Left cardiac atrium (tissue), 4 donors: ENCODE results near the gene ADCY4. TPM values are rescaled to one million over a fixed set of nuclear protein-coding genes. Genes with fewer than 3 reads are reported as not detected.

Experiments used
- ATAC-seq, 2 donors: fragments of 200-7000 bp; cut with Tn5 transposase; one replicate each; pipeline ENCODE4 v1.9.1; 2020; ENCODE audit warnings: mild to moderate bottlenecking in 2 of 2, moderate library complexity in 2 of 2
- DNase-seq: peaks from one replicate; pipeline ENCODE4 v3.0.0-alpha.2; 2020
- intact Hi-C, 2 donors: fragments of 100-400 bp; cut with DNase I; formaldehyde crosslinking; loops; one replicate each; pipeline versions ENCODE4 v1.14.1 to v1.15.1; 2022 to 2023
- total RNA-seq, 2 donors: library from RNA; stranded (reverse); fragmentation: NEBNext Ultra II Directional; extraction: Animal tissue kit (Norgen Biotek cat#: 25700); gene quantifications; one replicate each; pipeline ENCODE4 v1.2.1, GENCODE V29; 2021
- donor health status: DM: no; HTN: yes; CAD: no.
- donor health status: DM: no; HTN: yes; CAD: no; lungs with severe emphysema.
- donor health status: DM: yes; HTN: yes; CAD: no.
- donor health status: Dilated cardiomyopathy.

ADCY4 gene
- total RNA-seq, 2 donors from 2014 or later: 19.2 to 43.9 TPM

- no peak for ATAC-seq
- intact Hi-C loops: no loop called here
- no peak for DNase-seq
These were observed 49.5 kb downstream of the ADCY4 start for GRCh38 chr14:24285351-24285750.

- ATAC-seq (no peak), DNase-seq (no peak)
- intact Hi-C loops: loop anchor here in 1 of 2 donors (5.0 kb wide), 1 partner anchor 37 kb away; no protein-coding TSS in a partner anchor
These were observed 50.3 kb downstream of the ADCY4 start for GRCh38 chr14:24284501-24285035.

GRCh38 chr14:24283796-24284460, 50.9 kb downstream of the ADCY4 start:
- DNase-seq (no peak), ATAC-seq (no peak)
- intact Hi-C loops: loop anchor here in 1 of 2 donors (5.0 kb wide), 1 partner anchor 37 kb away; no protein-coding TSS in a partner anchor

GRCh38 chr14:24282736-24283135, 52.1 kb downstream of the ADCY4 start:
- ATAC-seq: no peak
- intact Hi-C loops: loop anchor here in 1 of 2 donors (5.0 kb wide), 1 partner anchor 35 kb away; no protein-coding TSS in a partner anchor
- DNase-seq: no peak

GRCh38 chr14:24281636-24282035, 53.2 kb downstream of the ADCY4 start:
- DNase-seq (no peak), ATAC-seq (no peak)
- intact Hi-C loops: loop anchor here in 1 of 2 donors (5.0 kb wide), 1 partner anchor 34 kb away; no protein-coding TSS in a partner anchor

- intact Hi-C loops: loop anchor here in 1 of 2 donors (5.0 kb wide), 1 partner anchor 34 kb away; no protein-coding TSS in a partner anchor
- ATAC-seq (peak; percentile 6 to 57), DNase-seq (no peak)
These were observed 53.9 kb downstream of the ADCY4 start for GRCh38 chr14:24280797-24281460.

GRCh38 chr14:24279301-24280186, 55.3 kb downstream of the ADCY4 start:
- ATAC-seq (peak; percentile 50 to 78), DNase-seq (no peak)
- intact Hi-C loops: loop anchor here in 1 of 2 donors (5.0 kb wide), 1 partner anchor 32 kb away; no protein-coding TSS in a partner anchor

GRCh38 chr14:24278424-24278823, 56.4 kb downstream of the ADCY4 start:
- intact Hi-C loops: no loop called here
- ATAC-seq (no peak), DNase-seq (no peak)

- intact Hi-C loops: no loop called here
- ATAC-seq (peak in 1 of 2 donors; percentile 2), DNase-seq (no peak)
These were observed 57.1 kb downstream of the ADCY4 start for GRCh38 chr14:24277606-24278321.

- DNase-seq: no peak
- ATAC-seq: no peak
- intact Hi-C loops: no loop called here
These were observed 57.8 kb downstream of the ADCY4 start for GRCh38 chr14:24277071-24277470.

GRCh38 chr14:24274101-24274543, 60.7 kb downstream of the ADCY4 start:
- DNase-seq (no peak), ATAC-seq (peak in 1 of 2 donors; percentile 46)
- intact Hi-C loops: no loop called here

- ATAC-seq (no peak), DNase-seq (no peak)
- intact Hi-C loops: no loop called here
These were observed 61.4 kb downstream of the ADCY4 start for GRCh38 chr14:24273422-24273998.

- ATAC-seq: peak in 1 of 2 donors; percentile 18
- intact Hi-C loops: no loop called here
- no peak for DNase-seq
These were observed 62.4 kb downstream of the ADCY4 start for GRCh38 chr14:24272467-24272866.

GRCh38 chr14:24271834-24272263, 63.0 kb downstream of the ADCY4 start:
- intact Hi-C loops: no loop called here
- ATAC-seq (no peak), DNase-seq (no peak)

- DNase-seq (peak; percentile 88), ATAC-seq (peak; percentile 91 to 98)
- intact Hi-C loops: no loop called here
These were observed 63.6 kb downstream of the ADCY4 start, which contains the start of gene RABGGTA for GRCh38 chr14:24271134-24271833. RABGGTA (minus strand) TSS chr14:24271597; CDS start chr14:24271115, 482 bp downstream.

- no peak for ATAC-seq
- intact Hi-C loops: no loop called here
- DNase-seq: no peak
These were observed 64.2 kb downstream of the ADCY4 start for GRCh38 chr14:24270537-24271133.
